ENCODE measurements around the gene RNF11. TPM values are rescaled to one million over a fixed set of nuclear protein-coding genes. Genes with fewer than 3 reads are reported as not detected.

Gene RNF11
- total and polyA plus RNA-seq, 2 of the 8 experiments (the other 6 are each of a cell fraction or from before 2014, with no cell fraction given): 49.6 to 54.2 TPM

DNA sequence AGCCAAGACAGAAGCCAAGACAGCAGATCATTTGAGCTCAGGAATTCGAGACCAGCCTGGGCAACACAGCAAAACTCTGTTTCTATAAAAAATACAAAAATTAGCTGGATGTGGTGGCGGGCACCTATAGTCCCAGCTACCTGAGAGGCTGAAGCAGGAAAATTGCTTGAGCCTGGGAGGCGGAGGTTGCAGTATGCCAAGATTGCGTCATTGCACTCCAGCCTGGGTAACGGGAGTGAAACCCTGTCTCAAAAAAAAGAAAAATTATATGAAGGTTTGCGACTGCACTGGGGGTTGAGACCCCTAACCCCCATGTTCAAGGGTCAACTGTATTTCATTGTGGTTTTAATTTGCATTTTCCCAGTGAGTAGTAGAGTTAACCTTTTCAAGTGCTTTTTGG, 16.3 kb downstream of the RNF11 start:
- Histone ChIP-seq H3K4me2 (ENCODE audit: insufficient read depth in 1 of 2, low read depth in 2 of 2, low read length in 2 of 2) (no peak overlapping the region), H3K56ac (replicated peaks; ENCODE audit: insufficient read length, low read depth, low read length) (no peak overlapping the region), H3K36me3 (ENCODE audit: control insufficient read depth in 2 of 4, insufficient read depth in 4 of 4, low read length in 3 of 4) (no peaks in the 10 kb centered on the region), H2BK15ac (ENCODE audit: low read length) (no peak overlapping the region), H4K91ac (replicated peaks; ENCODE audit: insufficient read length, low read length) (no peak overlapping the region), H2BK12ac (ENCODE audit: low read depth, low read length) (no peak overlapping the region), H3K9me3 (ENCODE audit: insufficient read depth in 2 of 2, low read depth in 1 of 2, low read length in 1 of 2) (no peaks in the 10 kb centered on the region), H4K8ac (ENCODE audit: extremely low read depth, insufficient read depth, low read length) (no peak overlapping the region), H3K4me3 (ENCODE audit: extremely low read depth in 1 of 4, insufficient read depth in 2 of 4, low read depth in 3 of 4, low read length in 4 of 4) (no peak overlapping the region), H3K23me2 (ENCODE audit: low read depth, low read length) (no peaks in the 10 kb centered on the region), H2AK5ac (ENCODE audit: low read depth, low read length) (no peak overlapping the region), H3K23ac (ENCODE audit: insufficient read length) (no peak overlapping the region), H3K14ac (ENCODE audit: insufficient read length) (no peak overlapping the region), H2BK120ac (replicated peaks; ENCODE audit: low read depth, low read length) (no peak overlapping the region), H3K27ac (ENCODE audit: low read depth, low read length) (no peak overlapping the region), H4K5ac (ENCODE audit: insufficient read length, low read depth, low read length) (no peak overlapping the region), H2AFZ (ENCODE audit: low read length) (no peak overlapping the region), H3K9ac (replicated peaks in 1 of 4; ENCODE audit: extremely low read depth in 1 of 4, low read depth in 3 of 4, low read length in 3 of 4) (no peak overlapping the region), H3K18ac (ENCODE audit: extremely low read depth, low read length) (no peak overlapping the region), H3K27me3 (replicated peaks in 1 of 4; ENCODE audit: control insufficient read depth in 3 of 4, extremely low read depth in 1 of 4, insufficient read depth in 3 of 4, low read length in 3 of 4) (no peaks in the 10 kb centered on the region), H3K4me1 (replicated peaks in 1 of 4; ENCODE audit: control insufficient read depth in 3 of 4, insufficient read depth in 4 of 4, low read length in 3 of 4) (no peaks in the 10 kb centered on the region), H2BK5ac (ENCODE audit: low read depth, low read length) (no peak overlapping the region), H2BK20ac (ENCODE audit: low read length) (no peak overlapping the region), H3K79me1 (ENCODE audit: low read depth, low read length) (peaks cover 7% of the 10 kb centered on the region), H4K20me1 (replicated peaks in 1 of 2; ENCODE audit: control insufficient read depth in 1 of 2, insufficient read depth in 2 of 2, low read length in 2 of 2) (peaks cover 2 to 4% of the 10 kb centered on the region in 2 experiments), H3K79me2 (ENCODE audit: control insufficient read depth in 1 of 2, insufficient read depth in 2 of 2, low read length in 2 of 2) (peaks cover 0 to 76% of the 10 kb centered on the region in 2 experiments; a peak in 2 of 4 replicates), H3K4ac (replicated peaks; ENCODE audit: insufficient read length, low read depth, low read length) (no peak overlapping the region)
- ChIA-PET CTCF (ENCODE audit: partially characterized antibody) (interaction anchor here (0.6 kb wide), 1 partner anchor 35 kb away, joined by 3 read pairs; no protein-coding TSS in a partner anchor), POLR2A (ENCODE audit: partially characterized antibody) (interaction anchor here (1.6 kb wide), 1 partner anchor 16 kb away, joined by 4 read pairs; no protein-coding TSS in a partner anchor)
- 98% methylated on average over 6 of the region's 6 CpGs; no CpG with 5 or more reads in 1 of the 2 experiments for WGBS, 2 experiments (ENCODE audit: extremely low coverage in 1 of 2, insufficient coverage in 1 of 2, insufficient read length in 1 of 2, insufficient replicate concordance in 2 of 2, low coverage in 1 of 2, low lambda C conversion rate in 2 of 2, missing lambda C conversion rate in 1 of 2)
- peak; percentile 69; the same call in 1 of the 2 replicates for TF ChIP-seq CEBPB (IDR thresholded peaks at IDR 0.05; ENCODE audit: low read depth, low read length)
- TF ChIP-seq ASH2L (IDR thresholded peaks at IDR 0.05; ENCODE audit: low read length): no peak
- DNase-seq (ENCODE audit: low read depth in 1 of 2, low spot score in 2 of 2) (no peak), FAIRE-seq (no peak)
